Body of pancreas (tissue), 4 donors: ENCODE data around the gene CTAGE9. TPM values are rescaled to one million over a fixed set of nuclear protein-coding genes. Genes with fewer than 3 reads are reported as not detected.

ENCODE experiments used
- ATAC-seq: fragments of 150-250 bp; one replicate; pipeline ENCODE4 v1.9.1; 2016
- DNase-seq, 4 donors: peaks; one replicate each; pipeline ENCODE4 v3.0.0-alpha.2; 2019
- H3K27ac ChIP-seq, 4 donors: fragments of 200-600 bp; sonication (generic); 1 replicate in 3 of 4; 2 replicates in 1 of 4; pipeline versions ENCODE4 v1.5.1 to v1.6.1; 2016 to 2019; ENCODE audit warnings: mild to moderate bottlenecking in 1 of 4, mixed read lengths in 1 of 4, moderate library complexity in 1 of 4
- H3K27me3 ChIP-seq, 2 donors: fragments of 200-600 bp; sonication (generic); one replicate each; pipeline ENCODE4 v1.6.0; 2016; ENCODE audit warnings: mild to moderate bottlenecking in 1 of 2
- H3K36me3 ChIP-seq, 2 donors: fragments of 200-600 bp; sonication (generic); replicated peaks in 1 of 2; 2 replicates each; pipeline ENCODE4 v1.5.1; 2016; ENCODE audit warnings: low read depth in 2 of 2; ENCODE audit not compliant: insufficient read depth in 1 of 2
- H3K4me1 ChIP-seq: fragments of 200-600 bp; sonication (generic); one replicate; pipeline ENCODE4 v1.6.0; 2016
- H3K4me3 ChIP-seq, 2 donors: fragments of 200-600 bp; sonication (generic); 1 replicate in 1 of 2; 2 replicates in 1 of 2; pipeline ENCODE4 v1.5.1; 2016 to 2019
- H3K9me3 ChIP-seq, 3 donors: fragments of 200-600 bp; sonication (generic); 1 replicate in 2 of 3; 2 replicates in 1 of 3; pipeline ENCODE4 v1.5.1; 2016
- CTCF ChIP-seq, 7 experiments: fragments of 450-650 bp in 4 of 7; fragments of 200-600 bp in 3 of 7; sonication (generic) in 3 of 7; IDR thresholded peaks; one replicate each; pipeline ENCODE4 v1.5.1; 2016 to 2019; ENCODE audit warnings: antibody characterized with exemption in 7 of 7
- POLR2A ChIP-seq, 3 donors: fragments of 450-650 bp; IDR thresholded peaks; one replicate each; pipeline ENCODE4 v1.6.1; 2016; ENCODE audit warnings: antibody characterized with exemption in 3 of 3, mild to moderate bottlenecking in 2 of 3
- WGBS, 2 donors: methylation state at CpG; one replicate each; pipeline ENCODE4 v1.1.5; 2017; 5-methylcytosine and 5-hydroxymethylcytosine counted together
- intact Hi-C: fragments of 100-400 bp; cut with DNase I; formaldehyde crosslinking; loops from one replicate; pipeline ENCODE4 v1.15.1; 2023
- total RNA-seq, 2 donors: library from RNA; depleted of rRNA; stranded (reverse); fragments of >200 nt; gene quantifications; one replicate each; pipeline ENCODE4 v1.1.0, GENCODE V29; 2016

CTAGE9 gene
- total RNA-seq, 2 donors from 2014 or later: 0.66 TPM; not detected in 1

- intact Hi-C loops: no loop called here
- no peak overlapping the region for H3K27ac ChIP-seq
- 68 to 75% methylated on average over 4 of the region's 4 CpGs for WGBS, 2 donors
- ATAC-seq (no peak), DNase-seq (no peak)
- H3K4me1 ChIP-seq: no peaks in the 10 kb centered on the region
- H3K36me3 ChIP-seq: no peaks in the 10 kb centered on the region
- TF ChIP-seq POLR2A (IDR thresholded peaks at IDR 0.05): no peak
- no peak overlapping the region for H3K4me3 ChIP-seq
- H3K9me3 ChIP-seq: no peaks in the 10 kb centered on the region
- H3K27me3 ChIP-seq: no peaks in the 10 kb centered on the region
Observed at GRCh38 chr6:131729550-131729949, 18.7 kb upstream of the CTAGE9 start.

- H3K36me3 ChIP-seq: no peaks in the 10 kb centered on the region
- TF ChIP-seq POLR2A (IDR thresholded peaks at IDR 0.05): no peak
- TF ChIP-seq CTCF (IDR thresholded peaks at IDR 0.05): no peak
- no peak for ATAC-seq
- H3K27me3 ChIP-seq: no peaks in the 10 kb centered on the region
- no peaks in the 10 kb centered on the region for H3K4me1 ChIP-seq
- H3K9me3 ChIP-seq: no peaks in the 10 kb centered on the region
- intact Hi-C loops: no loop called here
- no peak for DNase-seq
- H3K27ac ChIP-seq: no peak overlapping the region
- 58 to 67% methylated on average over 3 of the region's 3 CpGs for WGBS, 2 donors
- H3K4me3 ChIP-seq: no peak overlapping the region
Observed at GRCh38 chr6:131728296-131728939, 17.6 kb upstream of the CTAGE9 start.

- DNase-seq (no peak), ATAC-seq (no peak)
- Histone ChIP-seq H3K27ac (no peak overlapping the region), H3K9me3 (no peaks in the 10 kb centered on the region), H3K27me3 (no peaks in the 10 kb centered on the region), H3K4me3 (no peak overlapping the region), H3K4me1 (no peaks in the 10 kb centered on the region), H3K36me3 (no peaks in the 10 kb centered on the region)
- intact Hi-C loops: no loop called here
- TF ChIP-seq CTCF (IDR thresholded peaks at IDR 0.05) (no peak), POLR2A (IDR thresholded peaks at IDR 0.05) (no peak)
- WGBS, 2 donors: 50 to 52% methylated on average over 4 of the region's 4 CpGs
Observed at GRCh38 chr6:131727868-131728267, 17.1 kb upstream of the CTAGE9 start.

DNA sequence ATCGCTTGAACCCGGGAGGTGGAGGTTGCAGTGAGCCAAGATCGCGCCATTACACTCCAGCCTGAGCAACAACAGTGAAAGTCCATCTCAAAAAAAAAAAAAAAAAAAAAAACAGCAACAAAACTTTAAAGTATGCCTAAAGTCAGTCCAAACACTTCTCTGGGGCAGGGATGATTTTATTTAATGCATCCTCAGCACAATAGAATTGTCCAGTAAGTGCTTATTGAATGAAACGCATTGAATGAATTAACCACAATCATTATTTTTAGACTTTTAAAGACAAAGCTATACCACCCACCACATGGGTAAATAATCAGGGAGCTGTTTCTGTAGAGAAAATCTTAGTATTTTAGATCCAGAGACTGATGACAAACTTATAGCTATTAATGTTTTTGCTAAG is 16.6 kb upstream of the CTAGE9 start:
- 93 to 97% methylated on average over 5 of the region's 5 CpGs for WGBS, 2 donors
- Histone ChIP-seq H3K9me3 (no peaks in the 10 kb centered on the region), H3K27ac (no peak overlapping the region), H3K36me3 (no peaks in the 10 kb centered on the region), H3K4me1 (no peaks in the 10 kb centered on the region), H3K27me3 (no peaks in the 10 kb centered on the region), H3K4me3 (no peak overlapping the region)
- ATAC-seq (no peak), DNase-seq (no peak)
- intact Hi-C loops: no loop called here
- no peak for TF ChIP-seq POLR2A (IDR thresholded peaks at IDR 0.05)
- no peak for TF ChIP-seq CTCF (IDR thresholded peaks at IDR 0.05)

DNA sequence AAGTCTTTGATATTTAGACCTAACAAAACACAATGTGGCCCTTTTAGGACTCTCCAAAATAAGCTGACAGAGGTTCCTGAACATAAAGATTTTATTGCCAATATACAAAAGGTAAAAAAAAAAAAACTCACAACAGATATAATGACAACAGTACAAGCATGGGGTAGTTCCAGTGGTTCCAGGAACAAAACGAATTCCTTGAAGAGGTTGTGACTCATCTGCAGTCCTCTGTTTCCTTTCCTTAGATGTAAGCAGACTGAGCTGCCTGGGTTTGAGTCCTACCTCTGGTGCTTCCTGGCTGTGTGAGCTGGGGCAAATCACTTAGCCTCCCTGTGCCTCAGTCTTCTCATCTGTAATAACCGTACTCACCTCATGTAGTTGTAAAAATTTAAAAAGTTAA is 13.3 kb upstream of the CTAGE9 start:
- 72 to 75% methylated on average over 2 of the region's 2 CpGs for WGBS, 2 donors
- H3K27ac ChIP-seq: no peak overlapping the region
- no peaks in the 10 kb centered on the region for H3K4me1 ChIP-seq
- no peaks in the 10 kb centered on the region for H3K27me3 ChIP-seq
- no peaks in the 10 kb centered on the region for H3K36me3 ChIP-seq
- DNase-seq: no peak
- ATAC-seq: no peak
- no peaks in the 10 kb centered on the region for H3K9me3 ChIP-seq
- H3K4me3 ChIP-seq: no peak overlapping the region
- TF ChIP-seq POLR2A (IDR thresholded peaks at IDR 0.05): no peak
- TF ChIP-seq CTCF (IDR thresholded peaks at IDR 0.05): no peak
- intact Hi-C loops: no loop called here
